Eye (tissue), 1 donor: ENCODE measurements around the gene TLL1.

ENCODE experiments used
- DNase-seq: peaks from one replicate; pipeline ENCODE4 v3.0.0-alpha.2; 2015

TLL1 gene

GRCh38 chr4:166066936-166067335 lies 193.9 kb downstream of the TLL1 start:
- DNase-seq, result no peak

DNA sequence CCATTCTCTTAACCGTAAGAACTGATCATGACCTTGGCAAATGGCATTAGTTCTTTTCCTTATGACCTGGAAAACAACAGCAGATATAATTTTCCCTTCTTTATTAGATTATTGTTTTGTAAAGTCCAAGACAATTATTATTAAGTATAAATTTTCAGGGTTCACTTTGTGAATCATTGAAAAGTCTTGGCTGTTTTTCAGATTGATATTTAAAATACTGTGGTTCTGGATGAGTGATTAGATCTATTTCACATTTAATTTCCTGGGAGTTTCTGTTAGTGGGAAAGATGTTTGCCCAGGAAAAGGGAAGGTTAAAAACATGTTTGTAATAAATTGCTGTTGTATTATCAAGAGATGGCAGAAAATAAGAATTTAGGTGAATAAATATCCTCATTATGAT lies 194.9 kb downstream of the TLL1 start:
- DNase-seq, result no peak

DNA sequence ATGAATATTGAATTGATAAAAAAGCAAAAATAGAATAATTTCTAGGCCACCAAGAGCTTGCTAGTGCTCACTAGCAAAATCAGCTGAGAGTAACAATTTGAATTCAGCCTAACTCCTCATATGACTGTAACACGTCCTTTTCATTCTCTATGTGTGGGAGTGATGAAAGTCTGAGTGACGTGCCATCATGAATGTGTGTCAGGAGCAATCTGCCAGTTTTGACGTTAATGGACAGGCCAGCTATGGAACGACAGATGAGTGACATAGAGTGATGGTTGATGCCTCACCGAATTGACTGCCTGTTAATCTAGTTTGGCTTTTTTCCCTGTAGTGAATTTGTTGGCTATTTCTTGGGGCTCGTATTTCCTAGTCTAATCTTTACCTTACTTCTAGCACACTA lies 200.7 kb downstream of the TLL1 start:
- peak; percentile 35 for DNase-seq

DNA sequence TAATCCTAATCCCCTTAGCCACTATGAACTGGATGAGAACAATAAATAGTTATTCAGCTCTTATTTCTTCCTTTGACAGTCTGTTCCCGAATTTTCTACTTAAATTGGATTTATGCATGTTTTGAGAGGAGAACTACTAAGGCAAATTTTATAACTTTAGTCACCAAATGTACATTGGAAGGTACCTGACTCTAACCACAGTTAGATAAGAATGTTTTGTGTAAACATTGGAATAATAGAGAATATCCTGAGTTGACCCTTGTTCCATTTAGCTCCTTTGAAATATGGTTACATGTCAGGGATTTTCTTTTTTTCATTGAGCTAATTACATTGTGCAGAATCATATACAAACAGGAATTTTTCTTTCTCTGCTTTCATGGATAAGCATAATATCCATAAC lies 202.6 kb downstream of the TLL1 start:
- no peak for DNase-seq

GRCh38 chr4:166077782-166078181 lies 204.7 kb downstream of the TLL1 start:
- DNase-seq, result peak; percentile 46

DNA sequence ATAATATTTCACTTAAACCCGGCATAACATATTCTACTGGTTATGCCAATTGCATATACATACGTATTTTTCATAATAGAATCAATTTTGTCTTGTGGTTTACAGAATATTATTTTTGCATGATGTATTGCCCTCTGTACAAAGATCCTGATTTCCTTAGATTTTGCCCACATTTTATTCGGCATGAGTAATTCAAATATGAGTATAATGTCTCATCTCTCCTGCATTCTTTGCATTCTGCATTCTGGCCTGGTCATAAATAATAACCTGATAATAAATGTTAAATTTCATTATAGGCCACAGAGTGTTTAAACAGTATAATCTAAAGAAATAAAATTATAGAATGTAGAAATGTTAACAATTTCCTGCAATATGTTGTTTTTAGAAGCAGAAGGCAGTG lies 205.3 kb downstream of the TLL1 start:
- no peak for DNase-seq

- no peak for DNase-seq
Measured at GRCh38 chr4:166078955-166079354, 205.9 kb downstream of the TLL1 start.

- no peak for DNase-seq
Measured at GRCh38 chr4:166087569-166087968, 214.5 kb downstream of the TLL1 start.

GRCh38 chr4:166088576-166088975 lies 215.5 kb downstream of the TLL1 start:
- DNase-seq, result no peak

DNA sequence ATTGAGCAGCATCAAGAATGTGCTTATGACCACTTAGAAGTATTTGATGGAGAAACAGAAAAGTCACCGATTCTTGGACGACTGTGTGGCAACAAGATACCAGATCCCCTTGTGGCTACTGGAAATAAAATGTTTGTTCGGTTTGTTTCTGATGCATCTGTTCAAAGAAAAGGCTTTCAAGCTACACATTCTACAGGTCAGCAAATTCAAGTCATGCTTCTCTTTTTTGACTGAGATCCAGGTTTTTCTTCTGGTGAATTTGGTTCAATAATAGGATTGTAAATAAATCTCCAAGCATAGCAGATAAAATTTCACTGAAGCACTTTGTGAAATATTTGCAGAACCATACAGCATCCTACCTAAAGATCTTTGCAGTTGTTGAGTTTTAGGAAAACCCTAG lies 218.1 kb downstream of the TLL1 start:
- no peak for DNase-seq

- DNase-seq, result peak; percentile 76
Measured at GRCh38 chr4:166091912-166092510, 219.0 kb downstream of the TLL1 start.

GRCh38 chr4:166092797-166093290 lies 219.8 kb downstream of the TLL1 start:
- no peak for DNase-seq

GRCh38 chr4:166104623-166105022 lies 231.6 kb downstream of the TLL1 start:
- no peak for DNase-seq

GRCh38 chr4:166121897-166122296 lies 248.9 kb downstream of the TLL1 start:
- peak; percentile 31 for DNase-seq

- peak; percentile 6 for DNase-seq
Measured at GRCh38 chr4:166123546-166123945, 250.5 kb downstream of the TLL1 start.

DNA sequence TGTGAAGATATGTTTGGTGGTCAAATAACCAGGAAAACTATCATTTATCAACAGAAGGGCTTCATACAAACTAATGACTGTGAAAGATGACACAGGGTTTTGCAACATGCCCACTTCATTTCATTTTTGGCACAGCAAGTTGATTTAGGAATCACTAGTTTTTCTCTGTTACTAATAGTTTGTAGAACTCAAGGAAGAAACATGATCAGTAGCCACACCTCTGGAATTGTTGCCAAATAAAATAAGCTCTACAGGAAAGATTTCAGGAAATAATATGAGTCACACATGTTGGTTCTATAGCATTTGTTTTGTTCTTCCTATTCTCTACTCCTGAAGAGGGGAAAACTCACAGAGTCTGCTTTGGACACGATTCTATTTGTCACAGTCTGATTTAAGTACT lies 255.4 kb downstream of the TLL1 start:
- peak; percentile 48 for DNase-seq

DNA sequence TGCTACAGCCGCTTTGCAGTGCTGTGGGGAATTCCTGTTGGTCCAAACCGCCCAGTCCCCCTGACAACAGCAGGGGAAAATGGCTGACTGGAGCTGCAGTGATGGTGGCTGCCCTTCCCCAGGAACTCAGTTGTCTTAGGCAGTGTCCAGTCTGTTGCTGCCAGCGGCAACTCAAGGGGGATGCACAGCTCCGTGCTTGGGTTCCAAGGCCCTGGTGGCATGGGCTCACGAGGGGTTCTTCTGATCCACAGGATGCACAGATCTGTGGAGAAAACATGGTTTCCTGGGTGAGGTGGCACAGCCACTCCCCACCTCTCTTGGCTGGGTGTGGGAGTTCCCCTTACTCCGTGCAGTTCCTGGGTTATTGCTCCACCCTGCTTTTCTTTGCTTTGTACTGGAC lies 261.2 kb downstream of the TLL1 start:
- DNase-seq, result no peak

DNA sequence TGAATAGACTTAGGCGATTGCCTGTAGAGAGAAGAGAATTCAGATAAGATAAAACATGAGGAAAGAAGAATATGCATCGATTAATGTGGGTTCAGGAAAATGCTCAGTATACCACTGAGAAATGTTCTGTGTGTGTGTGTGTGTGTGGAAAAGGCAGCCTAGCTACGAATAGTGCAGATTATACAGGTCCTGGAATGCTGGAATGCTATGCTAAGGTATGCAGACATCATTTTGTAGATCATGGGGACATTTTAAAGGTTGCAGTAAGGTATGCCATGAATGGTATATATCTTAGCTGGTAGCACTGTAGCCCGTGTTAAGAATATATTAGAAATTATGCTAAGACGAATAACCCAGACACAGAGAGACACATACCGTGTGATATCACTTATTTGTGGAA lies 267.9 kb downstream of the TLL1 start:
- no peak for DNase-seq

DNA sequence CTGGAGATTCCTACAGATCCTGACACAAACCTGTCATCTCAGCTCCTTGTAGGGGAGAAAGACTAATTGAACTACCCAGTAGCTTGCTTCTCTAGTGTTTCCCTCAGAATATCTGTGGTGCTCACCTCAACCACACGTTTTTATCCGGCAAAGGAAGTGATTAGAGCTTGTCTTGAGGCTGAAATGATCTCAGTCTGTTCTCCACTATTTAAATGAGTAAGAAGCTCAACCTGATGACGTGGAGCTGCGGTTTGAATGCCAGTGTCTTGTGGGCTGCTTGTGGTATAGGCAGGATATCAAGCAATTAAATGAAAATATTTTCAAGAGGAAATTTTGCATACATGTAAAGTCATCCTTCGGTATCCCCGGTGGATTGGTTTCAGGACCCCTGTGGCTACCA lies 270.2 kb downstream of the TLL1 start:
- no peak for DNase-seq

GRCh38 chr4:166144607-166145006 lies 271.6 kb downstream of the TLL1 start:
- DNase-seq, result no peak

GRCh38 chr4:166146806-166147540 lies 273.9 kb downstream of the TLL1 start:
- no peak for DNase-seq
